ENCODE data around the gene XRCC3. TPM values are rescaled to one million over a fixed set of nuclear protein-coding genes. Genes with fewer than 3 reads are reported as not detected.

Gene XRCC3
- total and polyA plus RNA-seq, 2 donors (not counting 3 experiments of a cell fraction or from before 2014, with no cell fraction given), result 13.6 to 27.2 TPM

DNA sequence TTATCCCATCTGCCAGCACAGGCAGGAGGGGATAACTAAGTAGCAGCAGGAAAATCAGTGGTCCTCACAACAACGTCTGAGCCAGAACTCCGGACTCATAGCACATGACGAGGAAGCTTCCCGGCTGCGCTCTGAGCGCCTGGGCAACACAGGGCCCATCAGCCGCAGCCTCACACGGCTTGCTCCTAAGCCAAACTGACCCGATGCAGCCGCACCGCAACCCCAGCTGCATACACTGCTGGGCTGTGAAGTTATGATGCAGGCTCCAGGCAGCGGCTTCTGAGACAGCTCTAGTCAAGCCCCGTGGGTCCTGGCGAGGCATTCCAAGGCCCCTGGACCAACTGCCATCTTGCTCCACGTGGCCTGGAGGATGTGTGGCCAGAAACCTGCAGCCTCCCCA is 28.4 kb upstream of the XRCC3 start:
- POLR2A ChIA-PET, result no interaction called here
- Histone ChIP-seq H2AFZ (ENCODE audit: low read depth, low read length) (no peak overlapping the region), H3K27ac (ENCODE audit: insufficient read depth, low read depth, low read length) (no peak overlapping the region), H4K20me1 (replicated peaks; ENCODE audit: control insufficient read depth, extremely low read depth, insufficient read depth, low read length) (no peaks in the 10 kb centered on the region), H3K4me2 (ENCODE audit: insufficient read depth, low read length) (no peak overlapping the region), H3K9me1 (replicated peaks; ENCODE audit: control insufficient read depth, extremely low read depth, insufficient read depth, low read length) (no peaks in the 10 kb centered on the region), H3K9ac (replicated peaks; ENCODE audit: extremely low read depth, insufficient read depth, low read length) (no peak overlapping the region), H3K36me3 (ENCODE audit: control insufficient read depth in 2 of 2, extremely low read depth in 1 of 2, insufficient read depth in 2 of 2, low read length in 2 of 2) (peaks cover 0 to 29% of the 10 kb centered on the region in 2 experiments), H3K9me3 (replicated peaks; ENCODE audit: control insufficient read depth, insufficient read depth, low read length) (no peaks in the 10 kb centered on the region), H3K4me3 (replicated peaks in 1 of 3; ENCODE audit: insufficient read depth in 1 of 3, low read depth in 1 of 3, low read length in 3 of 3) (no peak overlapping the region), H3K27me3 (ENCODE audit: control insufficient read depth in 2 of 2, insufficient read depth in 2 of 2, low read length in 2 of 2) (no peaks in the 10 kb centered on the region), H3K4me1 (ENCODE audit: control insufficient read depth, extremely low read depth, insufficient read depth, low read length) (peaks cover 14% of the 10 kb centered on the region), H3K79me2 (ENCODE audit: control insufficient read depth, insufficient read depth, low read length) (no peaks in the 10 kb centered on the region)
- TF ChIP-seq FOS (IDR thresholded peaks at IDR 0.05; ENCODE audit: borderline replicate concordance, insufficient read depth, low read length), result no peak
- CTCF ChIA-PET, result no interaction called here
- DNase-seq (ENCODE audit: low read depth, low spot score) (no peak), FAIRE-seq (no peak)
- dilution Hi-C loops (cut with MboI; ENCODE audit: extremely low pct_ligation_motif_present, low sequenced_read_pairs), result no loop called here
- intact Hi-C loops (cut with micrococcal nuclease), result no loop called here
- no TSS peak for BruUV-seq (replicated peaks)

DNA sequence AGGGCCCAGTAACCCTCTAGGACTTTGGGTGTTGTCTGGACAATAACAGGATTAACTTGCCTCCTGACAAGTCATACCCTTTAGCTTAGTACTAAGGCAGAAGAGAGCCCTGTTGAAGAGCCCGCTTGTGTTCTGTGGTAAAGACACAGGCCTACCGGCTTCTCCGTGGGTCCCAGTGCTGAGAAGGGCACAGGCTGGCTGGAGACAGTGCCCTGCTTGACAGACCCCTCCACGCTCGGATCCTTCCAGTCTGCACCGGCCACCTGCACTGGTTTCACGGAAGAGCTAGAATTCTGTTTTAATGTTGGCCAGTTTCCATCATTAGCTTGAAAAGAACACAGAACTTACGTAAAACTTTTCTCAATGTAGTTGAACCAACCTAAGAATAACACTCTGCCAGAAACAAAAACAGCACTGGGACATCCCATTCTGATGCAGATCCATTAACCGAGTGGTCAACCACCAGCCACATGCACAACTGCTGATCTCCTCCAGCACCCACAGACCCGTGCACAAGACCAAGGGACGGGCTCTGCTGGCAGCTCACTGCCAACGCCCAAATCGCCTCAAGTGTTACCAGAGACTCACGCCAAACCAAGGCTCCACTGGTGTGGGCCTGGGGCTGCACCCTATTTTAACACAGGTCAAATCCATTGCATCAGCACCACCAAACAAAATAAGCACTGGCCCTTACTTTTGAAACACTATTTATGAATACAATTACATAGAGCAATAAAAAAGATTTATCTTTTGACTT is 27.4 kb upstream of the XRCC3 start:
- FAIRE-seq (no peak), DNase-seq (ENCODE audit: low read depth, low spot score) (no peak)
- H3K9ac ChIP-seq (replicated peaks; ENCODE audit: extremely low read depth, insufficient read depth, low read length), result no peak overlapping the region
- H3K9me1 ChIP-seq (replicated peaks; ENCODE audit: control insufficient read depth, extremely low read depth, insufficient read depth, low read length), result no peaks in the 10 kb centered on the region
- H4K20me1 ChIP-seq (replicated peaks; ENCODE audit: control insufficient read depth, extremely low read depth, insufficient read depth, low read length), result no peaks in the 10 kb centered on the region
- ChIA-PET CTCF (no interaction called here), POLR2A (no interaction called here)
- no peak overlapping the region for H3K4me3 ChIP-seq (replicated peaks in 1 of 3; ENCODE audit: insufficient read depth in 1 of 3, low read depth in 1 of 3, low read length in 3 of 3)
- no peak overlapping the region for H2AFZ ChIP-seq (ENCODE audit: low read depth, low read length)
- peaks cover 14% of the 10 kb centered on the region for H3K4me1 ChIP-seq (ENCODE audit: control insufficient read depth, extremely low read depth, insufficient read depth, low read length)
- H3K27ac ChIP-seq (ENCODE audit: insufficient read depth, low read depth, low read length), result no peak overlapping the region
- no peaks in the 10 kb centered on the region for H3K9me3 ChIP-seq (replicated peaks; ENCODE audit: control insufficient read depth, insufficient read depth, low read length)
- H3K4me2 ChIP-seq (ENCODE audit: insufficient read depth, low read length), result no peak overlapping the region
- dilution Hi-C loops (cut with MboI; ENCODE audit: extremely low pct_ligation_motif_present, low sequenced_read_pairs) (no loop called here), intact Hi-C loops (cut with micrococcal nuclease) (no loop called here)
- H3K36me3 ChIP-seq (ENCODE audit: control insufficient read depth in 2 of 2, extremely low read depth in 1 of 2, insufficient read depth in 2 of 2, low read length in 2 of 2), result peaks cover 0 to 27% of the 10 kb centered on the region in 2 experiments
- no peaks in the 10 kb centered on the region for H3K27me3 ChIP-seq (ENCODE audit: control insufficient read depth in 2 of 2, insufficient read depth in 2 of 2, low read length in 2 of 2)
- no TSS peak for BruUV-seq (replicated peaks)
- TF ChIP-seq JUN (IDR thresholded peaks at IDR 0.05; ENCODE audit: borderline replicate concordance, insufficient read depth, insufficient read length, low read depth) (no peak), GATA2 (IDR thresholded peaks at IDR 0.05; ENCODE audit: insufficient read depth, insufficient read length, low read depth, low read length) (no peak), FOS (IDR thresholded peaks at IDR 0.05; ENCODE audit: borderline replicate concordance, insufficient read depth, low read length) (no peak), POLR2A (IDR thresholded peaks at IDR 0.05; ENCODE audit: low read depth, low read length) (no peak), MYC (IDR thresholded peaks at IDR 0.05; ENCODE audit: low read depth, low read length) (no peak), POLR2AphosphoS5 (IDR thresholded peaks at IDR 0.05; ENCODE audit: insufficient read depth, low read depth, low read length) (no peak), EZH2 (IDR thresholded peaks at IDR 0.05; ENCODE audit: borderline replicate concordance, low read depth, low read length, severe bottlenecking) (no peak)
- TF ChIP-seq, protein P1, sequence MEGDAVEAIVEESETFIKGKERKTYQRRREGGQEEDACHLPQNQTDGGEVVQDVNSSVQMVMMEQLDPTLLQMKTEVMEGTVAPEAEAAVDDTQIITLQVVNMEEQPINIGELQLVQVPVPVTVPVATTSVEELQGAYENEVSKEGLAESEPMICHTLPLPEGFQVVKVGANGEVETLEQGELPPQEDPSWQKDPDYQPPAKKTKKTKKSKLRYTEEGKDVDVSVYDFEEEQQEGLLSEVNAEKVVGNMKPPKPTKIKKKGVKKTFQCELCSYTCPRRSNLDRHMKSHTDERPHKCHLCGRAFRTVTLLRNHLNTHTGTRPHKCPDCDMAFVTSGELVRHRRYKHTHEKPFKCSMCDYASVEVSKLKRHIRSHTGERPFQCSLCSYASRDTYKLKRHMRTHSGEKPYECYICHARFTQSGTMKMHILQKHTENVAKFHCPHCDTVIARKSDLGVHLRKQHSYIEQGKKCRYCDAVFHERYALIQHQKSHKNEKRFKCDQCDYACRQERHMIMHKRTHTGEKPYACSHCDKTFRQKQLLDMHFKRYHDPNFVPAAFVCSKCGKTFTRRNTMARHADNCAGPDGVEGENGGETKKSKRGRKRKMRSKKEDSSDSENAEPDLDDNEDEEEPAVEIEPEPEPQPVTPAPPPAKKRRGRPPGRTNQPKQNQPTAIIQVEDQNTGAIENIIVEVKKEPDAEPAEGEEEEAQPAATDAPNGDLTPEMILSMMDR (IDR thresholded peaks at IDR 0.05; ENCODE audit: extremely low read depth in 1 of 2, insufficient read depth in 1 of 2, low read depth in 1 of 2, low read length in 2 of 2), result no peak
- H3K79me2 ChIP-seq (ENCODE audit: control insufficient read depth, insufficient read depth, low read length), result no peaks in the 10 kb centered on the region

Measured in endothelial cell of umbilical vein (primary cell).